SK-N-SH (cell line): ENCODE data around the gene ATP6V1G3. TPM values are rescaled to one million over a fixed set of nuclear protein-coding genes. Genes with fewer than 3 reads are reported as not detected.

ENCODE experiments used
- CTCF ChIA-PET: fragments of 300-600, 350-600 bp; formaldehyde crosslinking; extraction: SDS; loops from one replicate; lab custom pipeline; 2021; lab: Yijun Ruan, JAX
- POLR2A ChIA-PET: fragments of 350-600 bp; sonication (Branson Sonifier 250); formaldehyde crosslinking; extraction: SDS; loops from one replicate; lab custom pipeline; 2020; ENCODE audit warnings: antibody characterized with exemption, inconsistent platforms; lab: Yijun Ruan, JAX
- DNase-seq: peaks from one replicate; pipeline ENCODE4 v3.0.0; 2012
- H2AFZ ChIP-seq: fragments of 200-600 bp; sonication (generic); 2 replicates; pipeline ENCODE4 v1.8.1; 2016; ENCODE audit warnings: antibody characterized with exemption, mild to moderate bottlenecking, low read depth
- H3F3A ChIP-seq: fragments of 200-600 bp; sonication (generic); replicated peaks from 2 replicates; pipeline ENCODE3; 2016; ENCODE audit warnings: antibody characterized with exemption, mild to moderate bottlenecking; ENCODE audit not compliant: insufficient read depth
- H3K27ac ChIP-seq, 2 experiments: fragments of 200-500 bp in 1 of 2; fragments of 200-600 bp in 1 of 2; sonication (Bioruptor generic) in 1 of 2; sonication (generic), shearing (Covaris generic) in 1 of 2; 2 replicates each; pipeline versions ENCODE4 v1.5.1 to v1.6.1; 2014 to 2016; ENCODE audit warnings: low read depth in 2 of 2, inconsistent platforms in 1 of 2, low read length in 1 of 2, mild to moderate bottlenecking in 1 of 2, mixed read lengths in 1 of 2
- H3K27me3 ChIP-seq: fragments of 200-600 bp; sonication (generic), shearing (Covaris generic); 2 replicates; pipeline ENCODE4 v1.6.1; 2016; ENCODE audit warnings: mixed run types; ENCODE audit not compliant: insufficient read depth
- H3K36me3 ChIP-seq, 2 experiments: fragments of 200-500 bp in 1 of 2; fragments of 200-600 bp in 1 of 2; sonication (Bioruptor generic) in 1 of 2; sonication (generic) in 1 of 2; replicated peaks in 1 of 2; 2 replicates each; pipeline versions ENCODE3 to v1.5.1; 2014 to 2016; ENCODE audit warnings: low read length in 1 of 2, mild to moderate bottlenecking in 1 of 2; ENCODE audit not compliant: insufficient read depth in 2 of 2, control insufficient read depth in 1 of 2
- H3K4me1 ChIP-seq, 2 experiments: fragments of 200-500 bp in 1 of 2; fragments of 200-600 bp in 1 of 2; sonication (Bioruptor generic) in 1 of 2; sonication (generic), shearing (Covaris generic) in 1 of 2; 2 replicates each; pipeline versions ENCODE4 v1.5.1 to v1.6.1; 2014 to 2016; ENCODE audit warnings: low read depth in 1 of 2, low read length in 1 of 2, mixed run types in 1 of 2; ENCODE audit not compliant: insufficient read depth in 2 of 2, control insufficient read depth in 1 of 2
- H3K4me2 ChIP-seq: fragments of 200-600 bp; sonication (generic), shearing (Covaris generic); 2 replicates; pipeline ENCODE4 v1.6.1; 2017; ENCODE audit warnings: mixed run types
- H3K4me3 ChIP-seq, 2 experiments: fragments of 200-500 bp in 1 of 2; fragments of 200-600 bp in 1 of 2; sonication (Bioruptor generic) in 1 of 2; sonication (generic), shearing (Covaris generic) in 1 of 2; 2 replicates each; pipeline versions ENCODE4 v1.5.1 to v1.8.1; 2014 to 2016; ENCODE audit warnings: low read depth in 2 of 2, inconsistent platforms in 1 of 2, low read length in 1 of 2, mild to moderate bottlenecking in 1 of 2, mixed read lengths in 1 of 2, moderate library complexity in 1 of 2
- H3K79me2 ChIP-seq: fragments of 200-600 bp; sonication (generic); 2 replicates; pipeline ENCODE4 v1.8.1; 2017; ENCODE audit warnings: mild to moderate bottlenecking; ENCODE audit not compliant: insufficient read depth
- H3K9ac ChIP-seq: fragments of 200-600 bp; sonication (generic); 2 replicates; pipeline ENCODE4 v1.6.1; 2017; ENCODE audit warnings: mixed run types
- H3K9me2 ChIP-seq: fragments of 200-600 bp; sonication (generic); 2 replicates; pipeline ENCODE4 v1.6.1; 2017; ENCODE audit warnings: mixed run types
- H3K9me3 ChIP-seq: fragments of 200-600 bp; sonication (generic); 2 replicates; pipeline ENCODE4 v1.6.1; 2017; ENCODE audit warnings: mixed run types, mild to moderate bottlenecking, moderate library complexity
- H4K20me1 ChIP-seq: fragments of 200-600 bp; sonication (generic); 2 replicates; pipeline ENCODE4 v1.6.1; 2017; ENCODE audit warnings: mild to moderate bottlenecking, mixed run types; ENCODE audit not compliant: insufficient read depth
- CHD2 ChIP-seq: fragments of 150-350 bp; IDR thresholded peaks from 2 replicates; pipeline ENCODE4 v1.6.1; 2018; ENCODE audit warnings: low read length; ENCODE audit not compliant: partially characterized antibody
- FOSL2 ChIP-seq: IDR thresholded peaks from 2 replicates; pipeline ENCODE4 v1.4.0; 2012; ENCODE audit warnings: low read depth, mild to moderate bottlenecking, moderate library complexity, borderline replicate concordance
- FOXJ3 ChIP-seq: sonication (generic); formaldehyde crosslinking; IDR thresholded peaks from 2 replicates; pipeline ENCODE4 v1.5.1; 2020; ENCODE audit warnings: mild to moderate bottlenecking, missing genetic modification reagents
- GATA2 ChIP-seq: sonication (generic); formaldehyde crosslinking; IDR thresholded peaks from 2 replicates; pipeline ENCODE4 v1.5.0; 2020; ENCODE audit warnings: mild to moderate bottlenecking, missing genetic modification reagents
- IRF3 ChIP-seq: fragments of 150-350 bp; IDR thresholded peaks from 2 replicates; pipeline ENCODE4 v1.6.1; 2016; ENCODE audit warnings: mild to moderate bottlenecking, low read depth, low read length
- JUND ChIP-seq: IDR thresholded peaks from 2 replicates; pipeline ENCODE4 v1.4.0; 2012
- MEF2A ChIP-seq: IDR thresholded peaks from 2 replicates; pipeline ENCODE4 v1.4.0; 2012; ENCODE audit warnings: low read depth, borderline replicate concordance
- MXI1 ChIP-seq: IDR thresholded peaks from 2 replicates; pipeline ENCODE4 v1.6.1; 2012; ENCODE audit warnings: mild to moderate bottlenecking, low read depth, low read length, improper control_type of control experiment
- NRF1 ChIP-seq: IDR thresholded peaks from 2 replicates; pipeline ENCODE4 v1.6.1; 2012; ENCODE audit warnings: low read depth, mild to moderate bottlenecking, low read length
- POLR2AphosphoS5 ChIP-seq: IDR thresholded peaks from 2 replicates; pipeline ENCODE4 v1.6.1; 2012; ENCODE audit warnings: low read depth, low read length
- RXRA ChIP-seq: IDR thresholded peaks from 2 replicates; pipeline ENCODE4 v1.4.0; 2012; ENCODE audit warnings: low read depth, mild to moderate bottlenecking, borderline replicate concordance
- SIN3A ChIP-seq: IDR thresholded peaks from 2 replicates; pipeline ENCODE4 v1.6.1; 2012; ENCODE audit warnings: low read depth, mild to moderate bottlenecking, low read length, moderate library complexity, borderline replicate concordance
- TAF1 ChIP-seq: IDR thresholded peaks from 2 replicates; pipeline ENCODE4 v1.6.1; 2012; ENCODE audit warnings: low read depth, mild to moderate bottlenecking, low read length, moderate library complexity, borderline replicate concordance
- TCF12 ChIP-seq: IDR thresholded peaks from 2 replicates; pipeline ENCODE4 v1.4.0; 2012
- YY1 ChIP-seq: IDR thresholded peaks from 2 replicates; pipeline ENCODE4 v1.4.0; 2012; ENCODE audit warnings: low read depth, mild to moderate bottlenecking
- WGBS: methylation state at CpG from one replicate; pipeline ENCODE4 v1.1.6; 2017; ENCODE audit warnings: low lambda C conversion rate; 5-methylcytosine and 5-hydroxymethylcytosine counted together
- polyA plus RNA-seq, 3 experiments: library from polyadenylated mRNA; depleted of rRNA; stranded (reverse); fragments of >200 nt; gene quantifications; 2 replicates each; pipeline ENCODE4 v1.2.3, GENCODE V29; 2012
- TF ChIP-seq, protein P1 (sequence below): IDR thresholded peaks from 2 replicates; pipeline ENCODE4 v1.4.0; 2012; ENCODE audit warnings: low read depth
- TF ChIP-seq, protein P2 (sequence below): IDR thresholded peaks from 2 replicates; pipeline ENCODE4; 2012
- TF ChIP-seq, protein P3 (sequence below): IDR thresholded peaks from 2 replicates; pipeline ENCODE4 v1.6.1; 2012; ENCODE audit warnings: mild to moderate bottlenecking, low read depth, low read length, moderate library complexity
- TF ChIP-seq, protein P4 (sequence below): fragments of 150-350 bp; IDR thresholded peaks from 2 replicates; pipeline ENCODE4 v1.6.1; 2017; ENCODE audit warnings: antibody characterized with exemption, low read length, low read depth, borderline replicate concordance

The ATP6V1G3 gene
- polyA plus RNA-seq, 1 of the 3 experiments (the other 2 are of a cell fraction): not detected

DNA sequence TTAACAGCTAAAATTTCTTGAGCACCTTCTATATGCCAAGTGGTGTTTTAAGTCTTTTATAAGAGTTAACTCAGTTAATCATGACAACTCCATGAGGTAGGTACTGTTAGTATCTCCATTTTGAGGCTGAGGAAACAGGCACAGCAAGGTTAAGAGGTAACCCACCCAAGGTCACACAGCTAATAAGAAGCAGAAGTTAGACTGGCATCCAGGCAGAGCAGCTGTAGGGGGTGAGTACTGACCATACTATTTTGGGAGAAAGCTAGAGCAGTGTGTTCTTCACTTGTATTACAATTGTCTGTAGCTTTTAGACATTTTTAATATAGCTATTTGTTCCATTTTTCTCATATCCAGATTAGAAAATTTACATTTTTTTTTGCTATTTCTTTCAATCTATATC, 4.8 kb downstream of the ATP6V1G3 start:
- Histone ChIP-seq H3K4me2 (no peak overlapping the region), H3K9me2 (no peaks in the 10 kb centered on the region), H4K20me1 (no peaks in the 10 kb centered on the region), H3K27ac (no peak overlapping the region), H2AFZ (no peak overlapping the region), H3K4me3 (no peak overlapping the region), H3K9ac (no peak overlapping the region), H3F3A (peaks cover 3% of the 10 kb centered on the region), H3K9me3 (no peaks in the 10 kb centered on the region), H3K4me1 (peaks cover 7 to 13% of the 10 kb centered on the region in 2 experiments; a peak in 3 of 4 replicates), H3K79me2 (no peaks in the 10 kb centered on the region), H3K27me3 (no peaks in the 10 kb centered on the region), H3K36me3 (no peaks in the 10 kb centered on the region)
- ChIA-PET POLR2A (no interaction called here), CTCF (interaction anchor here (1.2 kb wide), 1 partner anchor 19 kb away, joined by 3 read pairs; no protein-coding TSS in a partner anchor)
- no peak for DNase-seq
- TF ChIP-seq, protein P1, sequence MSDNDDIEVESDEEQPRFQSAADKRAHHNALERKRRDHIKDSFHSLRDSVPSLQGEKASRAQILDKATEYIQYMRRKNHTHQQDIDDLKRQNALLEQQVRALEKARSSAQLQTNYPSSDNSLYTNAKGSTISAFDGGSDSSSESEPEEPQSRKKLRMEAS: no peak
- TF ChIP-seq MXI1: no peak
- TF ChIP-seq YY1: no peak
- TF ChIP-seq IRF3: no peak
- TF ChIP-seq RXRA: no peak
- TF ChIP-seq MEF2A: no peak
- no peak for TF ChIP-seq SIN3A
- TF ChIP-seq FOXJ3 (CRISPR knock-in tag): no peak
- TF ChIP-seq JUND: no peak
- TF ChIP-seq FOSL2: no peak
- no peak for TF ChIP-seq TAF1
- no peak for TF ChIP-seq TCF12
- TF ChIP-seq GATA2: no peak
- no peak for TF ChIP-seq CHD2
- no peak for TF ChIP-seq POLR2AphosphoS5
- TF ChIP-seq, protein P2, sequence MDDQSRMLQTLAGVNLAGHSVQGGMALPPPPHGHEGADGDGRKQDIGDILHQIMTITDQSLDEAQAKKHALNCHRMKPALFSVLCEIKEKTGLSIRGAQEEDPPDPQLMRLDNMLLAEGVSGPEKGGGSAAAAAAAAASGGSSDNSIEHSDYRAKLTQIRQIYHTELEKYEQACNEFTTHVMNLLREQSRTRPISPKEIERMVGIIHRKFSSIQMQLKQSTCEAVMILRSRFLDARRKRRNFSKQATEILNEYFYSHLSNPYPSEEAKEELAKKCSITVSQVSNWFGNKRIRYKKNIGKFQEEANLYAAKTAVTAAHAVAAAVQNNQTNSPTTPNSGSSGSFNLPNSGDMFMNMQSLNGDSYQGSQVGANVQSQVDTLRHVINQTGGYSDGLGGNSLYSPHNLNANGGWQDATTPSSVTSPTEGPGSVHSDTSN: no peak

DNA sequence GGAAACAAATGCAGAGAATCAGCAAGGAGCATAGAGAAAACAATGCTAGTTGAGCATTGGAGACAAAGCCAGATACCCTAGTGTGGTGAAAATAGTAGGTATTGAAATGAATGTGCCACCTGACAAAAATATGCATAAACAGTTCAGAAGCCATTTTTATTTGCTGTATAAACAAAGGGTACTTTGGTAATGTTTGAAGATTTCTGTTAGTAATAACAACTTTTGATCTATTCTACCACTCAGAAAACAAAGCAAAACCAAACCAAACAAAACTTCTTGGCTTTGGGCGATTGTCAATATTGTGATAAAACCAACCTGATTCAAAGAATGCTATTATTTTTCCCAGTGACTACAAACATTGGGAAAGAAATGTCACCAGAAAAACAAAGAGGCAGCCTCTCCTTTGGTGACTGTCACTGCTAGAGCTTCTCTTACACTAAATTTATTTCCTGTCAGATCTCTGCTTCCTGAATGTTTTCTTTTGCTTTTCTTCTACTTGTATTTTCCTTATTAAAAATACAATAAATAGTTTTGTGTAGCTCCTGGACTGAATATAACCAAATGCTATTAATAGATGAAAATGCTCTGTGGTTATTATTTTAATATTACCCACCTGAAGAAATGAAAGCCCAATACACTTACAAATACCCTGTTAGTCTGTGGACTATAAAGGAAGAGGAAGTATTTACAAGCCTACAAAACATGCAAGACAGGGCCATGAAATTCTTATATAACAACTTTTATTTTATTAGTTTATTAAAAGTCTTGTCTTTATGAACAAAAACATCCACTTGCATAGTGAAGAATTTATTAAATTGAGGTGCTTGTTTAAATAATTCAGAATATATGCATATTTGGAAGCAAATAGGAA, 5.7 kb downstream of the ATP6V1G3 start:
- H3K27me3 ChIP-seq: no peaks in the 10 kb centered on the region
- no peak for DNase-seq
- no peaks in the 10 kb centered on the region for H3K9me2 ChIP-seq
- H3K4me2 ChIP-seq: no peak overlapping the region
- ChIA-PET CTCF (interaction anchor here (1.2 kb wide), 1 partner anchor 19 kb away, joined by 3 read pairs; no protein-coding TSS in a partner anchor), POLR2A (no interaction called here)
- H3K4me1 ChIP-seq: peaks cover 15 to 22% of the 10 kb centered on the region in 2 experiments; a peak in 3 of 4 replicates
- no peaks in the 10 kb centered on the region for H4K20me1 ChIP-seq
- no peaks in the 10 kb centered on the region for H3K9me3 ChIP-seq
- peaks cover 7% of the 10 kb centered on the region for H3F3A ChIP-seq
- WGBS: 76% methylated on average over 1 of the region's 1 CpG
- no peaks in the 10 kb centered on the region for H3K36me3 ChIP-seq
- H3K4me3 ChIP-seq: no peak overlapping the region
- H3K27ac ChIP-seq: no peak overlapping the region; a peak in 1 of 4 replicates
- H3K9ac ChIP-seq: no peak overlapping the region
- no peaks in the 10 kb centered on the region for H3K79me2 ChIP-seq
- peak overlapping the region; percentile 1; the same call in 1 of the 2 replicates for H2AFZ ChIP-seq
- TF ChIP-seq IRF3 (no peak), NRF1 (no peak), MXI1 (no peak), POLR2AphosphoS5 (no peak)
- TF ChIP-seq, protein P3, sequence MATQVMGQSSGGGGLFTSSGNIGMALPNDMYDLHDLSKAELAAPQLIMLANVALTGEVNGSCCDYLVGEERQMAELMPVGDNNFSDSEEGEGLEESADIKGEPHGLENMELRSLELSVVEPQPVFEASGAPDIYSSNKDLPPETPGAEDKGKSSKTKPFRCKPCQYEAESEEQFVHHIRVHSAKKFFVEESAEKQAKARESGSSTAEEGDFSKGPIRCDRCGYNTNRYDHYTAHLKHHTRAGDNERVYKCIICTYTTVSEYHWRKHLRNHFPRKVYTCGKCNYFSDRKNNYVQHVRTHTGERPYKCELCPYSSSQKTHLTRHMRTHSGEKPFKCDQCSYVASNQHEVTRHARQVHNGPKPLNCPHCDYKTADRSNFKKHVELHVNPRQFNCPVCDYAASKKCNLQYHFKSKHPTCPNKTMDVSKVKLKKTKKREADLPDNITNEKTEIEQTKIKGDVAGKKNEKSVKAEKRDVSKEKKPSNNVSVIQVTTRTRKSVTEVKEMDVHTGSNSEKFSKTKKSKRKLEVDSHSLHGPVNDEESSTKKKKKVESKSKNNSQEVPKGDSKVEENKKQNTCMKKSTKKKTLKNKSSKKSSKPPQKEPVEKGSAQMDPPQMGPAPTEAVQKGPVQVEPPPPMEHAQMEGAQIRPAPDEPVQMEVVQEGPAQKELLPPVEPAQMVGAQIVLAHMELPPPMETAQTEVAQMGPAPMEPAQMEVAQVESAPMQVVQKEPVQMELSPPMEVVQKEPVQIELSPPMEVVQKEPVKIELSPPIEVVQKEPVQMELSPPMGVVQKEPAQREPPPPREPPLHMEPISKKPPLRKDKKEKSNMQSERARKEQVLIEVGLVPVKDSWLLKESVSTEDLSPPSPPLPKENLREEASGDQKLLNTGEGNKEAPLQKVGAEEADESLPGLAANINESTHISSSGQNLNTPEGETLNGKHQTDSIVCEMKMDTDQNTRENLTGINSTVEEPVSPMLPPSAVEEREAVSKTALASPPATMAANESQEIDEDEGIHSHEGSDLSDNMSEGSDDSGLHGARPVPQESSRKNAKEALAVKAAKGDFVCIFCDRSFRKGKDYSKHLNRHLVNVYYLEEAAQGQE: no peak
- TF ChIP-seq, protein P4, sequence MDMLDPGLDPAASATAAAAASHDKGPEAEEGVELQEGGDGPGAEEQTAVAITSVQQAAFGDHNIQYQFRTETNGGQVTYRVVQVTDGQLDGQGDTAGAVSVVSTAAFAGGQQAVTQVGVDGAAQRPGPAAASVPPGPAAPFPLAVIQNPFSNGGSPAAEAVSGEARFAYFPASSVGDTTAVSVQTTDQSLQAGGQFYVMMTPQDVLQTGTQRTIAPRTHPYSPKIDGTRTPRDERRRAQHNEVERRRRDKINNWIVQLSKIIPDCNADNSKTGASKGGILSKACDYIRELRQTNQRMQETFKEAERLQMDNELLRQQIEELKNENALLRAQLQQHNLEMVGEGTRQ: no peak
